Stimulated activated CD4-positive, alpha-beta T cell treated with anti-CD3 and anti-CD28 coated beads, Interleukin-1b, Interleukin-23, amount 100 ng/mL, for 48 hours (primary cell): ENCODE measurements around the gene ALDH1B1.

Experiments
- DNase-seq: peaks from one replicate; pipeline ENCODE4 v3.0.0-alpha.2; 2020

ALDH1B1 gene

GRCh38 chr9:38418366-38418765, 25.9 kb downstream of the ALDH1B1 start:
- DNase-seq = no peak

GRCh38 chr9:38419181-38419580, 26.7 kb downstream of the ALDH1B1 start:
- DNase-seq = no peak

GRCh38 chr9:38421498-38422211, 29.2 kb downstream of the ALDH1B1 start:
- DNase-seq = no peak

GRCh38 chr9:38422555-38423260, 30.2 kb downstream of the ALDH1B1 start:
- no peak for DNase-seq

GRCh38 chr9:38423273-38423972, 30.9 kb downstream of the ALDH1B1 start:
- DNase-seq = no peak

- peak; percentile 12 for DNase-seq
Observed at GRCh38 chr9:38423973-38424843, 31.7 kb downstream of the ALDH1B1 start, which contains the start of gene IGFBPL1. TSS of gene IGFBPL1 (minus strand) at chr9:38424454. CDS start at chr9:38424424, 30 bp downstream.

GRCh38 chr9:38424918-38425317, 32.4 kb downstream of the ALDH1B1 start:
- DNase-seq = no peak

- no peak for DNase-seq
Observed at GRCh38 chr9:38428062-38428461, 35.6 kb downstream of the ALDH1B1 start.

- no peak for DNase-seq
Observed at GRCh38 chr9:38431116-38431515, 38.6 kb downstream of the ALDH1B1 start.

- no peak for DNase-seq
Observed at GRCh38 chr9:38432922-38433510, 40.5 kb downstream of the ALDH1B1 start.

GRCh38 chr9:38434365-38434764, 41.9 kb downstream of the ALDH1B1 start:
- no peak for DNase-seq

GRCh38 chr9:38434853-38435252, 42.4 kb downstream of the ALDH1B1 start:
- no peak for DNase-seq

- DNase-seq = no peak
Observed at GRCh38 chr9:38435521-38435920, 43.0 kb downstream of the ALDH1B1 start.

GRCh38 chr9:38436708-38437107, 44.2 kb downstream of the ALDH1B1 start:
- no peak for DNase-seq

GRCh38 chr9:38437193-38437823, 44.8 kb downstream of the ALDH1B1 start:
- no peak for DNase-seq

GRCh38 chr9:38439291-38439915, 46.9 kb downstream of the ALDH1B1 start:
- DNase-seq = no peak

GRCh38 chr9:38439916-38440301, 47.4 kb downstream of the ALDH1B1 start:
- DNase-seq = no peak

- DNase-seq = no peak
Observed at GRCh38 chr9:38440516-38440915, 48.0 kb downstream of the ALDH1B1 start.

GRCh38 chr9:38441347-38442085, 49.0 kb downstream of the ALDH1B1 start:
- DNase-seq = no peak

GRCh38 chr9:38442473-38443096, 50.1 kb downstream of the ALDH1B1 start:
- DNase-seq = no peak
